T-helper 1 cell (primary cell): ENCODE data around the gene PAFAH2.
"Not testable (repeated sequence)": the region's sequence is repeated elsewhere in the genome, so short reads cannot be mapped to it uniquely, and the experiment has no call there.

Experiments used
- DNase-seq, 5 donors: peaks; one replicate each; pipeline ENCODE4 v3.0.0-alpha.2; 2012 to 2020

PAFAH2 gene

DNA sequence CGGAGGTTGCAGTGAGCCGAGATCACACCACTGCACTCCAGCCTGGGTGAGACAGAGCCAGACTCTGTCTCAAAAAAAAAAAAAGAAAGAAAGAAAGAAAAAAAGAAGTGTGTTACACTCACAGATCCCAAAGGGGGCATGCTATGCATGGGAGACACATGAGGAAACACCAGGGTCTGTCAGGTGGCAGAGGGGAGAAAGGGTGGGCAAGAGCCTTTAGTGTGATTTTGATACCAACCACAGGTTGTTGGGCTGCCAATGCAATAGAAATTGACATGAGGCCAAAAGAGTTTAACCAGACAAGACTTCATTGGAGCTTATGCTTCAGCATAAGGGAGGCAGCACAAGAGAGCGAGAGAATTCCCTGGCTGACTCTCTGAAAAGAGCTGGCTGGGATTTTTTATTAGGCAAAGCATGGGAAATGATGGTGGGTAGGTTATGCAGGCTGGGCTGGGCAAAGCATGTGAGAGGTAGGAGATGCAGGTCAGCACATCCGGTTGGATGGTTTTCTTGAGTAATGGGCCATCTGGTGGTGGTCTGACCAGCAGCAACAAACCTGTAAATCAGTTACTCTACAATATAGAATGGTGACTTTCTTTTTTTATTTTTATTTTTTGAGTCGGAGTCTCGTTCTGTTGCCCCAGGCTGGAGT is 12.1 kb upstream of the PAFAH2 start:
- no peak for DNase-seq

DNA sequence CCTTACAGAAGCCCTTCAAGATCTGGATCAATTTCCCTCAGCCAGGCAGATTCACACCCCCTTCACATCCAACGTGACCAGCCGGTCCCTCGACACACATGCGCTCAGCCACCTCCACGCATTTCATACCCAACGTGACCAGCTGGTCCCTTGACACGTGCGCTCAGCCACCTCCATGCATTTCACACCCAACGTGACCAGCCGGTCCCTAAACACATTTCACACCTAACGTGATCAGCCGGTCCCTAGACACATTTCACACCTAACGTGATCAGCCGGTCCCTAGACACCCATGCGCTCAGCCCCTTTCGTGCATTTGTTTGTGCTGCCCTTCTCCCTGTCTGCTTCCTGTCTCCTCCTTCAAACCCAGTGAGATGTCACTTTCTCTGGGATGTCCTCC is 8.8 kb upstream of the PAFAH2 start:
- no peak for DNase-seq

DNA sequence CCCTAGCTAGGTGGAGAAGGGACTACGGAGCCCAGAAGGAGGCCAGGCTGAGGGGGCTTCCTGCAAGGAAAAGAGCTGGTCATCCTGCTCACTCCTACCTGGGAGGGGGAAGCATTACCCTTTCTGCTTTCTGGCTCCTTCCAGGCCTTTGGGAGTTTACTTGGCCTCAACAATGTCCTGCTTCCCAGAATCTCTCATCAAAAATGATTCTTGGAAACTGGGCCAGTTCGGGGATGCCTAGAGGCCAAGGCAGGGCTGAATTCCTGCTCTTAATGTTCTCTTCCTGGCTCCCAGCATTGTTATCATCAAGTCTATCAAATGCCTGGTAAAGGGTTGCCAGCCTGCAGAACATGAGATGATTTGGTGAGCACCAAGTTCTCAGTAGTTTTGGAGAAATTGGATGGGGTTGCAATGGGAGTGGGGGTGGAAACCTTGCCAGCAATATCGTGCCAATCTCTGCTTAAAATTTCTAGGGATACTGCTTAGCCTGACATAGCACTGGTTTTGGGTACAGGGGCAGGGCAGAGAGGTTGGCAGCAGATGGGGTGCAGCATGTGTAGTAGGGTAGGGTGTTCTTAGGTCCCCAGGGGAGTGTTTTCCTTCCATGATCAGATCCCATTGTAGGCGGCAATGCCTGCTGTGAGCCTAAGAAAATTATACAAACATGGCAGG is 7.7 kb upstream of the PAFAH2 start:
- no peak for DNase-seq

DNA sequence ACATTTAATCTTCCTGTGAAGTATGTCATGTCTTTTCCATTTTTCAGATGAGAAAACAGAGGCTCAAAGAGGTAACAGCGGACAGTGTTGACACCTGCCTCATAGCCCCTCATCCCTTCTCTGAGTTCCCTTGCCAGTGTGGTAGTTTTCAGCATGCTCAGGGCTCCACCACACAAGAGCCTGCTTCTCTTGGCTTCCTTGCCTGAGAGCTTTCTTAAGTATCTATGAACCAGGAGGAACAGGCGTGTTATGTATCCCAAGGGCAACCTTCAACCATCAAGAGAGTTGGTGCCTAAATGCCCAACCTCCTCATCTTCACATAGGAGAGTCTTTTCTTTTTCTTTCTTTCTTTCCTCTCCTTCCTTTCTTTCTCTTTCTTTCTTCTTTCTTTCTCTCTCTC is 5.9 kb upstream of the PAFAH2 start:
- DNase-seq = no peak

DNA sequence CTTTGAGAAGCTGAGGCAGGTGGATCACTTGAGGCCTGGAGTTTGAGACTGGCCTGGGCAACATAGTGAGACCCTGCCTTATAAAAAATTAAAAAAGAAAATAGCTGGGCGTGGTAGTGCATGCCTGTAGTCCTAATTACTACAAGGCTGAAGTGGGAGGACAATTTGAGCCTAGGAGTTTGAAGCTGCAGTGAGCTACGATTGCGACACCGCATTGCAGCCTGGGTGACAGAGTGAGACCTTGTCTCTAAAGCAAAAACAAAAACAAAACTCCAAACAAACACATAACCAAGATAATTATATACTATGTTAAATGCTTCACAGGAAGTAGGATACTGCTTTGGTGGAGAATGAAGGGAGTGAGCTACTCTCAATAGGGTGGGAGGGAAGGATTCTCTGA is 5.4 kb upstream of the PAFAH2 start:
- no peak for DNase-seq

DNA sequence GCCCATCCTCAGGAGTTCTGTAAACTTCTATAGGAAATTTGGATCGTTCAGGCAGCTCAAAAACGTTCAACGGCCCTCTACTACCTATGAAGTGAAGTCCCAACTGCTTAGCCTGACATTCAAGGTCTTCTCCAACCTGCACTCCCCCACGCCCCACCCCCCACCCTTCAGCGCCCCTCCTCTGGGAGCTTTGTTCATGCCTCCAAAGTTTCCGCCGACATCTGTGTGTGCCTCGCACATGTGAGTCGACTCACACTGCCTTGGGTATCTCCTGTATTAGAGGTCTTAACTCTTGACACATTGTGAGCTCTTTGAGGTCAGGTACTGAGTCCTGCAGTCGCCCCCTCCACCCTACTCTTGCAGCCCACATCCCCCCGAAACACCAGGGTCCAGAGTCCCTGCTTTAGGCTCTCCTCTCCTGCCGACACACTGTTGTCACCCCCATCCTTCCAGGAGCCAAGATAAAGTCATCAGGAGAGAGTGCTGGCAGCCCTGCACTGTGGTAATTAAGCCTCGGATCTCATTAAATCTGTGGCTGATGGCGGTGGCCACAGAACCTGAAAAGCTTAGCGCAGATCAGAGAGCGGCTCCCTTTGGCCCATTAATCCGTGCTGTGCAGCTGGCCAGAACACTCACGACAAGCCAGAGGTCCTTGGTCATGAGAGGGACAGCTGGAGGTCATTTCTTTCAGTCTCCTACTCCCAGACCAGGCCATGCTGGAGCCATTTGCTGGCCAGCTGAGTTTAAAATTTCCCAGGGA is 1.4 kb upstream of the PAFAH2 start:
- no peak for DNase-seq

DNA sequence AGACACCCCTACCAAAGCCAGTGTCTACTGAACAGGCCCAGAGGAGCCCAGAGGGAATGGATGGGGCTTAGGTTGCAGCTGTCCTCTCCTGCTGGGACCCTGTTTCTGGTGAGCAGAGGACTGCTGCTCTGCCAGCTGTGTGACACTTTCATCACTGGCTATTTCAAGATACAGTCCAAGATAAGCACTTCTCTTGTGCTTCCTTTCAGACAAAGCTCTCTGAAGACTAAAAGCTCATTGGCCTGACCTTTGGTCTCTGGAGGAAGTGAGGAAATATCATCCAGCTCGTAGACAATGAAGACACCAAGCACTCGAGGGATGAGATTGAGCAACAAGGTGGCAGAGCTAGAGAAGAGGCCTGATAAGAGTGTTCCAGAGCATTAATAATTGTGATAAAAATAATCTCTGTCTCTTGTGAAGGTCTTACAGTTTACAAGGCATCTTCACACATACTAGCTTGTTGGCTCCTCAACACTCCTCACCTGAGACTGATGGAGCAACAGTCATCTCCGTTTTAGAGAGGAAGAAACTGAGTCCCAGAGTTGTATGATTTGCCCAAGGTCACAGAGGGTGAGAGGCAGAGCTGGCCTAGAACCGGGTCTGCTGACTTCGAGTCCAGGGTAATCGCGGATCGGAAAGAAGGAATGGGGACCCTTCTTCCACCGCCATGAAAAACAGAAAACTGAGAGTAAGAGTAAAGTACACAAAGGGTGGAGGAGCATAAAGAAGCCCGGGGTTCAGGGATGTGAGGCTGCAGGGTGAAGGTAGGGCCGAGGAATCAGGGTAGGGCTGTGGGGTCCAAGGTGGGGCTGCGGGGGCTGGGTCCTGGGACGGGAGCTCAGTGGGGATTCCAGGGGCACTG is 666 bp downstream of the PAFAH2 start:
- DNase-seq = peak in 1 of 5 donors; percentile 55

DNA sequence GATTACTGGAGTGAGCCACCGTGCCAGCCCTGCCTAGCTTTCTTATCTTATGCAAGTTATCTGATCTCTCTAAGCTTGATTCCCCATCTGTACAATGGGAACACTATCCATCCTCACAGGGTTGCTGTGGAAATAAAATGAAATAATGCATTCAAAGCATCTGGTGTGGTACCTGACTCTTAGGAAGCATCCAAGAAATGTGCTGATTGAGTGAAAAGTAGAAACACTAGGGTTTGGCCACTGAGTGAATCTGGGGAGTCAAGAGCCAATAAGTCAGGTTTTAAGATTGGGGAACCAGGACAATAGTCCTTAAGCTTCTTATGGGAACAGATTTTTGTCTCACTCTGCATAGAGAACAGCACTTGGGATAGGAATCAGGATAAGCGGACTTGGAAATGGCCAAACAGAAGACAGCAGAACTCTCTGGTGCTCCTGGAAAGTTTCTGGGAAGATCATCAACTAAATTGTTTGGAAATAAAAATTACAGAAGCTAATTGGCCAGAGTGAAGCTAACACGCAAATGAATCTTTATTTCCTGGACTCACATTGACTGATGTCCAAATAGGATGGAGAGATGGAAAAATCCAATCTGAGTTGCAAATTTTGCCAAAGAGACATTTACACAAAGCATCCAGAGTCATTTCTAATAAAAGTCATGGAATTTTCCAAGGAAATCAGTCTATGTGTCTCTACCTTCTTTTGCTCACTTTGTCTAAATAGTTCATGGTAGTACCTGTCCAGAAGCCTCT is 3.3 kb downstream of the PAFAH2 start:
- no peak for DNase-seq

DNA sequence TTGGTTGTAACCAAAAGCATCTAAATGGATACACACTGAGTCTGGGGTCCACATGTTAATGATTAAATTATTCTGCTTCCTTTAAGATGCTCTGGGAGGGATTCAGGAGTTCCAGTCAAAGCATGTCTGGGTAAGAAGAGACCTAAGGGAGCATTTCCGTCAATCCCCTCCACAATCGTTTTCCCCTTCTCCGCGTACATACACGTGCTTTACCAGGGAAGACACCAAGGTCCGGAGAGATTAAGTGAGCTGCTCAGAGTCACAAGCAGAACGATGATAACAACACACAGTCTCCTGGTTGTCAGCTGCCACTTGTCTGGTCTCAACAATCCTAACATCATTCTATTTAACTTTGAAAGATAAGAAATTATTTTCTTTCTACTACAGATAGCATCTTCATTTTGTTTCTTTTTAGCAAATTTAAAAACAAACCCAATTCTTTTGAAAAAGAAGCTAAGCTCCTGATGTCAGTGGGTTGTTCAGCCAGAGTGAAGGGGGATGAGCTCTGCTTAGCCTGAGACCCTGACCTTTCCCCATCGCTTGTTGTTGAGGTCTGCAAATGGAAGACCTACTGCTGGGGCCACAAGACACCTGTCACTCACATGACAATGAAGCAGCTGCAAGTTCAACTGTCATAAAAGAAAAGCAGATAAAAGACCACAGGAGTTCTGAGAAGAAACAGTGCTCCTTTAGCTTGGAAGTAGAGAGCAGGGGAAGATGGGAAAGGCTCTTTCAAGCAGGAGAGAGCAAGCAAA is 4.5 kb downstream of the PAFAH2 start:
- DNase-seq = no peak

DNA sequence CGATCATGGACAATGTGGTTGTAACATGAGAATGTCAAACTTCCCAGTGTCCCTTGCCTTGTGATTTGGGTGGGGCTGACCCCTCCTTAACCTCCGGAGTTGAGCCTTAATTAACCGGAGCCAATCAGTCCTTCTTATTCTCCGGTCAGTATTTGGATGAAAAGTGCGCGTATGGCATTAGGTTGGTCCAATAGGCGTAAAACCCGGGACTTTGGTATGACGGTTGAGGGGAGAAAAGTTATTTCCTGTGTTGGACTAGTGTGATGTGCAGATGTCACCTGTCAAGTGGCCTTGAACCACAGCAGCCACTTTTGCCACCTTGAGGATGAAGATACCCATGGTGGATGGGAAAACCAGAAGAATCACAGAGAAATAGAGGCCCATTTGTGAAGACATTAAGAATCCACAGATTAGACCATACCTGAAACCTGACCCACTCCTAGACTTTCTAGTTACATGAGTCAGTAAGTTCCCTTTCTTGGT is 5.1 kb downstream of the PAFAH2 start:
- no peak for DNase-seq

DNA sequence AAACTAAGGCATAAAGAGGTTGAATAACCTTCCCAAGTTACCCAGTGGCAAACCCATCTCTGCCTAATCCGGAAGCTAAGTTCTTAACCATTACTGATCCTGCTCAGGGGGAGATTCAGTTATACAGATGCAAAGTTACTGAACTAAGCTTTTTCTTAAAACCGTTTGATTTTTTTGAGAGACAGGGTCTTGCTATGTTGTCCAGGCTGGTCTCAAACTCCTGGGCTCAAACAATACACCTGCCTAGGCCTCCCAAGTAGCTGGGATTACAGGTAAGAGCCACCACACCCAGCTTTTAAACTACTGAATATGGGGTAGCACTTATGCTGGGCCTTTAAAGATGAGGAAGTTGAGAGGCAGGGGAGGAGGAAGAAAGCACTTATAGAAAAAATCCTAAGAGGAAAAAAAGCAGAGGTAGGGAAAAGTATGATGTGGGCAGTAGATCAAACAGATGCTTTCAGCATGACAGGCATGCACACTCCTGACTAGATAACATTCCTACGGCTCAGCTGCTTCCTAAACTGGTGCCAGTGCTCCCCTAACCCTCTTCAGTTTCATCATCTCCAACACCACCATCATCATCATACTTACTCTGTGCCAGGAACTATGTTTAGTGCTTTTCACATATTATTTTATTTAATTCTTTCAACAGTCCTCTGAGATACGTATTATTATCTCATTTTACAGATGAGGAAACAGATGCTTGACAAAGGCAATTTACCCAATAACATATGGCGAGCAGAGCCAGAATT is 5.8 kb downstream of the PAFAH2 start:
- DNase-seq = no peak

DNA sequence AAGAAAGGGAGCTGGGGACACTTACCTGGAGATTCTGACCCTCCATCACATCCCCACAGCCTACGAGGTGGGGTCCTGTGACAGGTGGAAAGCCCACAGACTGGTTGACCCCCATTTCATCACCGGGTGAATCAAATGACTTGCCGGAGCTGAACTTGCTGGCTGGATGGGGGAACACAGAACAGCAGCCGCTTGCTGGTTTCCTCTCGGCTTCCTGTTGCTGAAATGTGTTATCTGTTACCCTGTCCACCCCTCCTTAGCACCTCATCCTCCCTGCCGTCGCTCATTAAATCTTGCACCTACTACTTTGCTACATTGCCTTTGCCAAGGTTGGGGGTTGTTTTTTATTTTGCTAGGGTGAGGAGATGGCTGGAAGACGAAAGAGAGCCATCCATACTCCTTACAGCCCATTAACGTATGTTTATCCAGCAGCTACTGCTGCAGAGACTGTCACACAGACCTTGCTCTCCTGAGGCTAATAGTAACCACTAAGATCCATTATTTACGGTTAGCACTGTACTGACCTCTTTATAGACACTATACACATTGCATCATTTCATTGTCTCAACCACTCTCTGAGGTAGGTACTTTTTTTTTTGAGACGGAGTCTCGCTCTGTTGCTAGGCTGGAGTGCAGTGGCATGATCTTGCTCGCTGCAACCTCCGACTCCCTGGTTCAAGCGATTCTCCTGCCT is 7.0 kb downstream of the PAFAH2 start:
- peak in 4 of 5 donors; percentile 5 to 74 (median 26) for DNase-seq

DNA sequence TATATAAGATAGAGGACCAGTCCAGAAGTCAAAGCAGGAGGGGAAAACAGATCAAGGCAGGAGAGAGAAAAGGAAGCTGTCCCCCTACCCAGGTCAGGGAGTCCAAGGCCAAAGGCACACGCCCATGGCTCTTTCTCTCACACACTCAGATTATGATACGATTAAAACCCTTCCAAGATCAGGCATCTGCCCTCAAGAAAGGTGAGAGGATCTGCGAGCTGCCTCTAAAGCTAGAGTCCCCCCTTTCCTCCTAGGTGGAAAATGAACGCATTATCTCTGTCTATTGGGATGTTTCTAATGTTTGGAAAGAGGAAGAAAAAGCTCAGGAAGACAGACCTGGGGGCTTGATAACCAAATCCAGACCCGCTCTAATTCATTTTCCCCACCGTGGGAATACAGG is 7.6 kb downstream of the PAFAH2 start:
- DNase-seq = no peak

DNA sequence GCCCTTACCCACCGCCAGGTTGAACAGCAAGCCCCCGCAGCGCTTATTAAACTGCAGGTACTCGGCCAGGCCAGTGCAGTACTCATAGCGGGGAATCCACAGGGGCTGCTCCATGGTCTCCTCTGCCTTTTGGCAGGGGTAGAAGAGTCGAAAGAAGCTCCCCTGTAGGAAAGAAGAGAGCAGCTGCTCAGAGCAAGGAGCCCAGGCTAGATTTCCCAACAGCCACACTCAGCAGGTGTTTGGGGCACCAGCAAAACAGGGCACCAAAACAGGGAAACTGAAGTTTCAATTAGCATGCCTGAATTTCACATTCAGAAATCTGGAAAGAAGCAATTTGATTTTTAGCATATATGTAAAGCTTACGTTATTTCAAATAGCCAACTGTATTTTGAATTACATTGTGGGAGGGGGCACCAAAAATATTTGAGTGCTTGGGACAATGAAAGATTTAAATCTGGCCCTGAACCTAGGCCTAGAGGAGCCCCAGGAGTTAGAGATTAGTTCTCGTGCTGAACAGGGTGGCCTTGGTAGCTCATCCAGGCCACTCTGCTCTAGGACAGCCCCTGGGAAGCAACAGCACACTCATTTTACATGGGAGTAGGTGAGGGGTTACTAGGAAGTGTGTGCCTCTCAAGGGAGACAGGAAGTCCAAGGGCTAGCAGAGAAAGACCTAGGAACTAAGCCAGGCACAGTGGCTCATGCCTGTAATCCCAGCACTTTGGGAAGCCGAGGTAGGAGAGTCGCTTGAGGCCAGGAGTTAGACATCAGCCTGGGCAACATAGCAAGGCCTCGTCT is 8.2 kb downstream of the PAFAH2 start:
- no peak for DNase-seq

DNA sequence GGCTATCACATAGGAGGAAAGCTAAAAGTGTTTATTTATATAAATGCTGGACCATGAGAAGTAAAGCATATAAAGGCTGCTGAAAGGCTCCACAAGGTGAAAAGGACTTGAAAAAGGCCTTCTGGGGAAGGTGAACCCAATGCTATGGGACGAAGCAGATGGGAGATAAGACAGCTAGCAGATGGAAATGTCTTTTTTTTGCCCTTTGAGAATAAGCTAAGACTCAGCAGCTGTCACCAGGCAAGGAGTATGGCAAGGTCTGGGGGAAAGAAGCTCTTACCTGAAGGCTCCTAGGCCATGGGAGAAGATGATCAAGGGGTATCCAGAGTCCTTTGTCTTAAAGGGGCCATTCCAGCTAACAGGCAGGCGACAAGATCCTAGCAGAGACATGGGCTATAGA is 9.9 kb downstream of the PAFAH2 start:
- DNase-seq = no peak

DNA sequence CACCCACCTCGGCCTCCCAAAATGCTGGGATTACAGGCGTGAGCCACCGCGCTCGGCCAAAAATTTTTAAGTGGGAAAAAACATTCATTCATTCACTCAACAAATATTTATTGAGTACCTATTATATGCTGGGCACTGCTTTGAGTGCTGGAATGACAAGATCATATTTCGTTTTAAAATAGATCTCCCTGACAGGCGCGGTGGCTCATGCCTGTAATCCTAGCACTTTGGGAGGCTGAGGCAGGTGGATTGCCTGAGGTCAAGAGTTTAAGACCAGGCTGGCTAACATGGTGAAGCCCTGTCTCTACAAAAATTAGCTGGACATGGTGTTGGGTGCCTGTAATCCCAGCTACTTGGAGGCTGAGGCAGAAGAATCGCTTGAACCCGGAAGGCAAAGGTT is 11.1 kb downstream of the PAFAH2 start:
- DNase-seq = not testable (repeated sequence)

DNA sequence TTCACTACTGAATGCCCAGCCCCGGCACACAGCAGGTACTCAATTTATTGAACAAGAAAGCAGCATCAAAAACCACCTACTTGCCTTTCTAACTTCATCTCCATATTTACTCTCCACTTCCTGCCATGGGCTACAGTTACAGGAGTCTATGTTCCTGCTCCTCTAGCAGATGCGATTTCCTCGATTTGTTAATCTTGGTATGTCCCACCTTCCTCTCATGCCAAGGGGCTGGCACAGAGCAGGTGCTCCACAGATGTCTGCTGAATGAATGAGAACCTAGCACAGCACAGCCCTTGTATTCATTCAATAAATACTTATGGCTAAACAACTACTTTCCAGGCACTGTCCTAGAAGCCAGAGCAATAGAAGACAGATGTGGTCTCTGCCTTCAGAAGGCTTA is 12.2 kb downstream of the PAFAH2 start:
- no peak for DNase-seq

DNA sequence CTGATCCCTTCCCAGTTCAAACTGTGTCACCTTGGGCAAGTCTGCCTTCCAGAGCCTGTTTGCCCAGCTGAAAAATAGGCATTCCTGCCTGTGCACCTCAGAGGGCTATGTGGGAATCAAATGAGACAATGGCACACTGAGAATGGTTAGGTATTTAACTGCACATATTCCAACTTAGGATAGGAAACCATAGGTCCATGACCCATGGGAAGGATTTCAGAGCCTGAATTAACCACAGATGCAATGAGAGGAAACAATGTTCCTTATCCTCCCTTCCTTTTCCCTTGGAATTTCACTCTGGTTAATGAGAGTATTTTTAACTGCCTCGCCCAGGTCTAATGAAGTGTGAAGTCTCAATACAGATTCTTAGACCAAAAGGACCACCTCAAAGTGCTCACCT is 12.7 kb downstream of the PAFAH2 start:
- DNase-seq = no peak

DNA sequence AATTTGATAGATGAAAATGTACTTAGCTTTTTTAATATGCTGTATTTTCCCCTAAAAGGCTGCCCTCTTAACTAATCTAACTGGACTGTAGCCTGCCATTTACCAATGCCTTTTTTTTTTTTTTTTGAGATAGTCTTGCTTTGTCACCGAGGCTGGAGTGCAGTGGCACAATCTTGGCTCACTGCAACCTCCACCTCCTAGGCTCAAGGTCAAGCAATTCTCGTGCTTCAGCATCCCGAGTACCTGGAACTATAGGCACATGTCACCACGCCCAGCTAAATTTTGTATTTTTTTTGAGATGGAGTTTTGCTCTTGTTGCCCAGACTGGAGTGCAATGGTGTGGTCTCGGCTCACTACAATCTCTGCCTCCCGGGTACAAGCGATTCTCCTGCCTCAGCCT is 18.7 kb downstream of the PAFAH2 start:
- no peak for DNase-seq
